Activated CD8-positive, alpha-beta memory T cell treated with anti-CD3 and anti-CD28 coated beads for 48 hours (primary cell): ENCODE measurements around the gene OR2T35.

Source experiments
- DNase-seq, 3 experiments: peaks; one replicate each; pipeline ENCODE4 v3.0.0-alpha.2; 2020; ENCODE audit warnings: low read depth in 2 of 3, low spot score in 2 of 3

OR2T35 gene

GRCh38 chr1:248627971-248628844 lies 16.9 kb downstream of the OR2T35 start:
- no peak for DNase-seq

GRCh38 chr1:248625971-248626370 lies 19.1 kb downstream of the OR2T35 start:
- no peak for DNase-seq

- DNase-seq, result no peak
Observed at GRCh38 chr1:248625166-248625565, 19.9 kb downstream of the OR2T35 start.

GRCh38 chr1:248622570-248623001 lies 22.5 kb downstream of the OR2T35 start:
- DNase-seq, result no peak

- no peak for DNase-seq
Observed at GRCh38 chr1:248621770-248622169, 23.3 kb downstream of the OR2T35 start.

- DNase-seq, result peak in 1 of 3 experiments; percentile 40
Observed at GRCh38 chr1:248618878-248619277, 26.2 kb downstream of the OR2T35 start.

GRCh38 chr1:248618119-248618518 lies 27.0 kb downstream of the OR2T35 start:
- DNase-seq, result no peak

- no peak for DNase-seq
Observed at GRCh38 chr1:248613742-248614141, 31.3 kb downstream of the OR2T35 start.

GRCh38 chr1:248611883-248612414 lies 33.1 kb downstream of the OR2T35 start:
- no peak for DNase-seq

GRCh38 chr1:248610301-248610700 lies 34.8 kb downstream of the OR2T35 start:
- DNase-seq, result no peak

GRCh38 chr1:248599396-248599795 lies 45.7 kb downstream of the OR2T35 start:
- no peak for DNase-seq

GRCh38 chr1:248597589-248597988 lies 47.5 kb downstream of the OR2T35 start, which contains the start of gene OR2T10:
OR2T10 (minus strand) TSS chr1:248597700; CDS start chr1:248593768, 3,932 bp downstream.
- no peak for DNase-seq

- DNase-seq, result no peak
Observed at GRCh38 chr1:248596615-248597014, 48.5 kb downstream of the OR2T35 start.

GRCh38 chr1:248593226-248593625 lies 51.9 kb downstream of the OR2T35 start:
- no peak for DNase-seq

- no peak for DNase-seq
Observed at GRCh38 chr1:248592655-248593054, 52.4 kb downstream of the OR2T35 start.

GRCh38 chr1:248590055-248590454 lies 55.0 kb downstream of the OR2T35 start:
- DNase-seq, result no peak

- DNase-seq, result no peak
Observed at GRCh38 chr1:248589334-248589733, 55.7 kb downstream of the OR2T35 start.
